Head of caudate nucleus (tissue), 42 donors: Measurements from ENCODE around the gene DBP.
"Not testable (repeated sequence)": the region's sequence is repeated elsewhere in the genome, so short reads cannot be mapped to it uniquely, and the experiment has no call there.

Experiments
- DNase-seq, 42 donors: peaks; one replicate each; pipeline versions ENCODE4 v3.0.0 to v3.0.0-alpha.2; 2020 to 2021; ENCODE audit warnings: mixed read lengths in 7 of 42
- intact Hi-C: fragments of 100-400 bp; cut with DNase I; formaldehyde crosslinking; loops from one replicate; pipeline ENCODE4 v1.15.0; 2022

DBP gene

GRCh38 chr19:48632286-48632685 is 4.9 kb downstream of the DBP start:
- intact Hi-C loops, result not testable (repeated sequence)

DNA sequence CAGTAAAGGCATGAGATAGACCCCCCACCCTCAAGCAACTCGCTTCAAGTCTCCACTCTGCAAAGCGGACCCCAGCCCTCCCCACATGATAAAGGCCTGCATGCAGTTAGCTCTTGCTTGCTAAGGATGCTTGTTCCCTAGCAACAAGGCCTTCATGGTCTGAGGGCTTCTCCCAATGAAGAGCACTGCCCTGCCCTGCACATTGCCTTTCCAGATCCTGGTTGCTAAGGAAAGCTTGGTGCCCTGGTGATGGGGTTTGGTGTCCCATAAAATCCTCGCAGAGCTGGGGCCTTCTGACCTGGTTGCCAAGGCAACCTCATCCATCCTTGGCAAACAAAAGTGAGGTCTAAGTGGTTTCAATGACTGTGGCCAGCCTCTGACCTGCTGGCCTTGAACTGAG is 6.0 kb downstream of the DBP start:
- DNase-seq, result no peak
- intact Hi-C loops, result no loop called here

More at GRCh38 chr19:48632286-48632685, 4.9 kb downstream of the DBP start:
- not testable (repeated sequence) for DNase-seq

DNA sequence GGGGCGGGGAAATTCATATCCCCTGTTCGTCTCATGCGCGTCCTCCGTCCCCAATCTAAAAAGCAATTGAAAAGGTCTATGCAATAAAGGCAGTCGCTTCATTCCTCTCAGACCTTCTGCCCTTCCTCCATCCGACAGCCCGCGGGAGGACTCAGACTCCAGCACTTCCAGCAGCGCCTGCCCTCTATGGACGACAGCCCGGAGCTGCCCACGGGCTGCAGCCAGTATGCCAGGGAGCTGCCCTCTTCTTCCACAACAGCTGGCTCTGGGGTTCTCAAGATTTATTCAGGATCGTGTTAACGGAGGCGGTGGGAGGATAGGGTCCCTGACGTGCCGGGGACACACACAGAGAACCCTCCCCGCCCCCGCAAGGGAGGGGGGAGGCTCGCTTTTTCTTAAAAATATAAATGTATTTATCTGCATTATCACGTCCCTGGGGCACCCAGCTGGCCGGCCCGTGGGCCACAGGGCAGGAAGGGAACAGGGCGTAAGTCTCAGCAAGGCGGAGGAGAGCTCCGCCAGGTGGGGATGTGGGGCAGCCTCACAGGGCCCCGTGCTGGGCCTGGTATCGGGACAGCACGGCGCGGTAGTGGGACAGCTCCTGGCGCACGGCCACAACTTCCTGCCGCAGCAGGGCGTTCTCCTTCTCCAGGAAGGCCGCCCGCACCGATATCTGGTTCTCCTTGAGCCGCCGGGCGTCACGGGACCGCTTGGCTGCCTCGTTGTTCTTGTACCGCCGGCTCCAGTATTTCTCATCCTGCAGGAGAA is 6.7 kb downstream of the DBP start:
- peak in 8 of 42 donors; percentile 29 to 56 (median 47) for DNase-seq
- intact Hi-C loops, result no loop called here

DNA sequence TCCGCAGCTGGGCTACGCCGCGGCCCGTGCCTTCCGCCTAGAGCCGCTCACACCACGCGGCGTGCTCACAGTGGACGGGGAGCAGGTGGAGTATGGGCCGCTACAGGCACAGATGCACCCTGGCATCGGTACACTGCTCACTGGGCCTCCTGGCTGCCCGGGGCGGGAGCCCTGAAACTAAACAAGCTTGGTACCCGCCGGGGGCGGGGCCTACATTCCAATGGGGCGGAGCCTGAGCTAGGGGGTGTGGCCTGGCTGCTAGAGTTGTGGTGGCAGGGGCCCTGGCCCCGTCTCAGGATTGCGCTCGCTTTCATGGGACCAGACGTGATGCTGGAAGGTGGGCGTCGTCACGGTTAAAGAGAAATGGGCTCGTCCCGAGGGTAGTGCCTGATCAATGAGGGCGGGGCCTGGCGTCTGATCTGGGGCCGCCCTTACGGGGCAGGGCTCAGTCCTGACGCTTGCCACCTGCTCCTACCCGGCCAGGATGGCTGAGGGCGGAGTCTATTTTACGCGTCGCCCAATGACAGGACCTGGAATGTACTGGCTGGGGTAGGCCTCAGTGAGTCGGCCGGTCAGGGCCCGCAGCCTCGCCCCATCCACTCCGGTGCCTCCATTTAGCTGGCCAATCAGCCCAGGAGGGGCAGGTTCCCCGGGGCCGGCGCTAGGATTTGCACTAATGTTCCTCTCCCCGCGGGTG is 7.4 kb downstream of the DBP start:
- peak in 40 of 42 donors; percentile 44 to 84 (median 66) for DNase-seq
- intact Hi-C loops, result no loop called here

GRCh38 chr19:48629297-48629598 is 7.9 kb downstream of the DBP start:
- no peak for DNase-seq
- intact Hi-C loops, result no loop called here

DNA sequence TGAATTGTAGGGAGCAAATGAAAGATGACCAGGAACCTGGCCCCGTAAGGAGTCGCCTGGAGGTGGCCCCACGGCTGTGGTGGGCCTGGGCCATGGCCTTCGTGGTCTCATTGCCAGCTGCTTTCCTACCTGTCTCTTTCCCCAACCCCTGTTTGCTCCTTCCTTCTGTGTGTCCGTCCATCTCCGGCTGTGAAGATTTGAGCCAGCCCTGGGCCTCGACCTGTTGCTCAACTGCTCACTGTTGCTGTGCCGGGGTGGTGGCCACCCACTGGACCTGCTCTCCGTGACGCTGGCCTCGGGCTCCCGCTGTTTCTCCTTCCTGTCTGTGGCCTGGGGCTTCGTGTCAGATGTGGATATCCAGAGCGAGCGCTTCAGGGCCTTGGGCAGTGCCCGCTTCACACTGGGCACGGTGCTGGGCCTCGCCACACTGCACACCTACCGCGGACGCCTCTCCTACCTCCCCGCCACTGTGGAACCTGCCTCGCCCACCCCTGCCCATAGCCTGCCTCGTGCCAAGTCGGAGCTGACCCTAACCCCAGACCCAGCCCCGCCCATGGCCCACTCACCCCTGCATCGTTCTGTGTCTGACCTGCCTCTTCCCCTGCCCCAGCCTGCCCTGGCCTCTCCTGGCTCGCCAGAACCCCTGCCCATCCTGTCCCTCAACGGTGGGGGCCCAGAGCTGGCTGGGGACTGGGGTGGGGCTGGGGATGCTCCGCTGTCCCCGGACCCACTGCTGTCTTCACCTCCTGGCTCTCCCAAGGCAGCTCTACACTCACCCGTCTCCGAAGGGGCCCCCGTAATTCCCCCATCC is 8.5 kb downstream of the DBP start:
- DNase-seq, result no peak
- intact Hi-C loops, result no loop called here

DNA sequence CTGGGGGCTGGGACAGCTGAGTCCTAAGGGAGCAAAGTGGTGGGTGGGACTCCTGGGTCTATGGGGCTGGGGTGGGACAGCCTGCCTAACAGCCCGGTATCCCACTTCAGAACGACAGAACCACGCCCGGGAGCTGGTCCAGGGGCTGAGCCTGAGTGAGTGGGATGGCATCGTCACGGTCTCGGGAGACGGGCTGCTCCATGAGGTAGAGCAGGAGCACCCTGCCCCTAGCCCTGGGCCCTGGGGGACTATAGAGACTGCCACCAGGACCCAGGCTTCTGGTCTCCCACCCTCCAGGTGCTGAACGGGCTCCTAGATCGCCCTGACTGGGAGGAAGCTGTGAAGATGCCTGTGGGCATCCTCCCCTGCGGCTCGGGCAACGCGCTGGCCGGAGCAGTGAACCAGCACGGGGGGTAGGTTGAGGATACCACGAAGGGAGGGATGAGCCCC is 9.3 kb downstream of the DBP start:
- intact Hi-C loops, result no loop called here
- DNase-seq, result no peak

GRCh38 chr19:48627201-48627864 is 9.8 kb downstream of the DBP start:
- intact Hi-C loops, result no loop called here
- DNase-seq, result no peak

DNA sequence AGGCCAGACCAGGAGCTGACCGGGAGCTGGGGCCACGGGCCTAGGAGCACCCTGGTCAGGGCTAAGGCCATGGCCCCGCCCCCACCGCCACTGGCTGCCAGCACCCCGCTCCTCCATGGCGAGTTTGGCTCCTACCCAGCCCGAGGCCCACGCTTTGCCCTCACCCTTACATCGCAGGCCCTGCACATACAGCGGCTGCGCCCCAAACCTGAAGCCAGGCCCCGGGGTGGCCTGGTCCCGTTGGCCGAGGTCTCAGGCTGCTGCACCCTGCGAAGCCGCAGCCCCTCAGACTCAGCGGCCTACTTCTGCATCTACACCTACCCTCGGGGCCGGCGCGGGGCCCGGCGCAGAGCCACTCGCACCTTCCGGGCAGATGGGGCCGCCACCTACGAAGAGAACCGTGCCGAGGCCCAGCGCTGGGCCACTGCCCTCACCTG is 11.3 kb downstream of the DBP start:
- intact Hi-C loops, result no loop called here
- no peak for DNase-seq

GRCh38 chr19:48624791-48625723 is 12.1 kb downstream of the DBP start:
- no peak for DNase-seq
- intact Hi-C loops, result no loop called here

GRCh38 chr19:48624067-48624594 is 13.0 kb downstream of the DBP start:
- intact Hi-C loops, result no loop called here
- peak; percentile 97 to 100 (median 99) for DNase-seq

GRCh38 chr19:48623556-48624066 is 13.6 kb downstream of the DBP start:
- DNase-seq, result no peak

DNA sequence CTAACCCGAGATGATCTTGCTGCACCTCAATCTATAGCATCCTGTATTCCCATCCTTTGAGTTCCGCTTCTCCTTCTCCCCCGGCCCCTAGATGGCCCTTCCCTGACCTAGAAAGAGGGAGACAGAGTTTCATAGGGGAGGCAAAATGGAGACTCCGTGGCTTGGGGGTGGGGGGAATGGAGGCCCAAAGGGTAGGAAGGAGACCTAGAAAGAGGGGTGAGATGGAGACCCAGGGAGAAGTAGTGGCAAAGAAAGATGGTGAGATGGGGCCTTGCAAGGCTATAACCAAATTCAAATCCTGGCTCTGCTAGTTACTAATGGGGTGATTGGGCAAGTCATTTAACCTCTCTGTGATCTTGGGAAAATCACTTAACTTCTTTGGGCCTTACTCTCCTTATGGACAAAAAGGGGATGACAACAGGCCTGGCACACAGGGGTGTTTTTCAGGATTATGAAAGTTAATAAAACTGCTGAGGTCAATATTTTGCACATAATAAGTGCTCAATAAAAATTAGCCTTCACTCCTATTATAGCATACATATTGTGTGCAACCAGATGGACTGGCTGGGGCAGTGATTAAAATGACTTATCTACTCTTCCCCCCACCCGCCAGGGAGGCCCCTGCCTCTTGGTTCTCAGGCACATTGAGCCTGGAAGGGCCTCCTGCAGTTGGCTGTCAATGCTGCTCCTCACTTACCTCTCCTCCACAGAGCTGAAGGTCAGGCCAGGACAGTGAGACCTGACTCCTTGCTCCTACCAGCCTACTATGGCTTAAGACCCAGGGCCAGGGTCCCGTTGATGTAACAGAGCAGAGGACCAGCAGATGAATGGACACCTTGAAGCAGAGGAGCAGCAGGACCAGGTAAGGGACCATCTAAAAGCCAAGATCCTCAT is 17.2 kb downstream of the DBP start:
- no peak for DNase-seq
- intact Hi-C loops, result no loop called here

More at GRCh38 chr19:48623556-48624066, 13.6 kb downstream of the DBP start:
- intact Hi-C loops, result no loop called here

DNA sequence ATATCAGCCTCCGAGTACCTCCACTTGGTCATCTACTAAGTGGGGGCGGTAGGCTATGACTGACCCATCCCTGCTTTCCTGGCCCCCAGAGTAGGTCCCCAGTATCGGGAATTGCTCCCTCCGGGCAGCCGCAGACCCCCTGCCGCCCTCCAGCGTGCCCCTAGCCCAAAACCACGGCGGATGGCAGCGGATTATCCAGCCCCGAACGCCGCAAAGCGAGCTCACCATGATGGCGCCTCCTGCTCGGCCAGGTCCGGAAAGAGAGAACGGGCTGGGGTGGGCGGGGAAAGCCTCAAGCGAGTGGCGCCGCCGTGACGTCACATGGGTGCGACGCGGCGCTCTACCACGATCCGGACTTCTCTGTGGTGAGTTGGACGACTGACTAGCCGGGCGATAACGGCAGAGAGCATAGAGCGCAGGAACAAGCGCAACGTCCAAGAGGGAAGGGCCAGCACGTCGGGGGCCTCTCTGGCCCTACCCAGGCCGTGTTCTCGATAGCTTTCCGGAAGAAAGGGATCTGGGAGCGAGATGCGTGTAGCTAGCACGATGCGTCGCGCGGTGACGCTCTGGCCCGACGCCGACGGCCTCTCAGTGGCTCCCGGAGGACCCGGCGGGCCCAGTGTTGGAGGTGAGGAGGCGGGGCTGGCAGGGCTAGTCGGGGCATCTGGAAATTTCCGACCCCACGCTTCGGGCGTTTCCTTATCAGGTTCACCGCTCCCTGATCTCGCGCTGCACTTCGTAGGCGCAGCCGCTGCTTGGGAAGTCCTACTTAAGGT is 18.1 kb downstream of the DBP start, which contains the start of the genes RPL18 and SPHK2:
TSS of gene RPL18 (minus strand) at position 263 of the 776 bp plus-strand sequence. CDS start at position 228, 35 bp downstream.
TSS of gene SPHK2 (plus strand) at position 591 of the 776 bp plus-strand sequence. CDS start 1,009 bp downstream, outside the sequence.
- intact Hi-C loops, result no loop called here
- DNase-seq, result peak; percentile 96 to 100 (median 98)

DNA sequence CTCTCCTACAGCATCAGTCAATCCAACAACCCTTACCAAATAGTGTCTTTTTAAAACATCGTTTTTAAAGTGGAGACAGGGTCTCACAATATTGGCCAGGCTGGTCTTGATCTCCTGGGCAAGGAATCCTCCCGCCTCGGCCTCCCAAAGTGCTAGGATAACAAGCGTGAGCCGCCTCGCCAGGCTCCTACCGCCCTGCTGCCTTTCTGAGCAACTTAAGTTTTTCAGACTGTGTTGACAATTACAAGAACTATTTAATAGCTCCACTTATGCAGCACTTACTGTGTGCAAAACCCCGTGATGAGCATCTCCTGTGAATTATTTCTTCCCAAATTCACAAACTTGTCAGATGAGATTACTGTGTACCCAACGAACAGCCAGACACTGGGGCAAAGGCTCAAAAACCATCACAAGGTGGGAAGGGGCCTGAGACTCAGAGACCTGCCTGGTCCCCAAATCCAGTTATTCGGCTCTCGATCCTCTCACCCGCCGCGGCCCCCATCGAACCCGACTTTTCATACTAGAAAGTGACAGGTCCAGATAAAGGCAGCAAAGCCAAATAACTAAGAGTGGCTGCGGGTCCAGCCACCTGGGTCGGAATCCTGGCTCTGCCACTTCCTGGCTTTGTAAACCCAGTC is 18.8 kb downstream of the DBP start:
- DNase-seq, result peak in 4 of 42 donors; percentile 31 to 59 (median 43)
- intact Hi-C loops, result no loop called here
